K562 (cell line): ENCODE data around the gene FIBP. TPM values are rescaled to one million over a fixed set of nuclear protein-coding genes. Genes with fewer than 3 reads are reported as not detected.

Experiments used
- BMI1 ChIP-seq: fragments of 150-350 bp; IDR thresholded peaks from 2 replicates; pipeline ENCODE4 v1.6.1; 2014; ENCODE audit warnings: low read length
- CAMTA2 ChIP-seq: fragments of 250-450 bp; sonication (Bioruptor Pico); conservative IDR thresholded peaks from 2 replicates; pipeline ENCODE4 v1.5.1; 2022
- CTBP1 ChIP-seq: fragments of 450-650 bp; IDR thresholded peaks from 2 replicates; pipeline ENCODE4 v1.6.1; 2016; ENCODE audit warnings: borderline replicate concordance
- E2F3 ChIP-seq: fragments of 250-450 bp; sonication (Bioruptor Pico); IDR thresholded peaks from 2 replicates; pipeline ENCODE4 v1.4.0; 2020; ENCODE audit warnings: mild to moderate bottlenecking
- ETV5 ChIP-seq: sonication (generic); formaldehyde crosslinking; IDR thresholded peaks from 2 replicates; pipeline ENCODE4 v1.4.0; 2020; ENCODE audit warnings: low read depth, mild to moderate bottlenecking, missing genetic modification reagents
- HDAC1 ChIP-seq, 2 experiments: fragments of 450-650 bp; IDR thresholded peaks; 2 replicates each; pipeline ENCODE4 v1.6.1; 2016 to 2017; ENCODE audit warnings: inconsistent platforms in 1 of 2, mild to moderate bottlenecking in 1 of 2, moderate library complexity in 1 of 2
- NONO ChIP-seq, 2 experiments: fragments of 200-400 bp in 1 of 2; fragments of 450-650 bp in 1 of 2; formaldehyde crosslinking in 1 of 2; IDR thresholded peaks; 2 replicates each; pipeline ENCODE4 v1.6.1; 2017; ENCODE audit warnings: low read depth in 2 of 2, mild to moderate bottlenecking in 2 of 2, moderate library complexity in 2 of 2, low read length in 1 of 2
- RB1 ChIP-seq: fragments of 450-650 bp; IDR thresholded peaks from 2 replicates; pipeline ENCODE4 v1.6.1; 2017; ENCODE audit warnings: low read depth, mild to moderate bottlenecking
- ZNF384 ChIP-seq: IDR thresholded peaks from 2 replicates; pipeline ENCODE4 v1.6.1; 2012; ENCODE audit warnings: low read depth, low read length, improper control_type of control experiment
- polyA plus RNA-seq, 8 experiments: library from polyadenylated mRNA; depleted of rRNA in 4 of 8; stranded (reverse) in 5 of 8; unstranded in 3 of 8; fragments of >200 nt; fragmentation: Nextera tagmentation in 2 of 8; fragmentation: Illumina TruSeq in 1 of 8; extraction: Ambion mirVana in 2 of 8; extraction: Trizol in 1 of 8; gene quantifications; 2 replicates each; pipeline versions ENCODE4 v1.2.1 to v1.2.3, GENCODE V29; 2011 to 2014; ENCODE audit warnings: inconsistent platforms in 1 of 8, missing spikeins in 1 of 8
- total RNA-seq, 7 experiments: library from RNA; depleted of rRNA in 6 of 7; stranded (reverse); fragments of >200 nt in 6 of 7; fragmentation: Illumina TruSeq in 2 of 7; extraction: Trizol in 2 of 7; gene quantifications; 2 replicates each; pipeline versions ENCODE4 v1.2.1 to v1.2.3, GENCODE V29; 2011 to 2021; ENCODE audit warnings: low replicate concordance in 1 of 7
- TF ChIP-seq, protein P1 (sequence below): IDR thresholded peaks from 3 replicates; pipeline ENCODE4 v1.6.1; 2011; ENCODE audit warnings: borderline replicate concordance, mild to moderate bottlenecking, moderate library complexity; ENCODE audit not compliant: insufficient read length; ENCODE audit errors: extremely low read depth
- TF ChIP-seq, protein P2 (sequence below): fragments of 150-350 bp; IDR thresholded peaks from 2 replicates; pipeline ENCODE4 v1.6.1; 2014; ENCODE audit warnings: low read depth, mild to moderate bottlenecking, low read length, borderline replicate concordance
- TF ChIP-seq, protein P3 (sequence below): sonication (generic); formaldehyde crosslinking; IDR thresholded peaks from 2 replicates; pipeline ENCODE4 v1.8.0; 2023; ENCODE audit warnings: mild to moderate bottlenecking, missing genetic modification reagents
- TF ChIP-seq, protein P4 (sequence below): fragments of 250-450 bp; sonication (Bioruptor Pico); IDR thresholded peaks from 2 replicates; pipeline ENCODE4 v1.8.0; 2021; ENCODE audit warnings: mild to moderate bottlenecking, moderate library complexity
- TF ChIP-seq, protein P5 (sequence below): sonication (generic); formaldehyde crosslinking; IDR thresholded peaks from 2 replicates; pipeline ENCODE4 v1.8.0; 2022; ENCODE audit warnings: missing genetic modification reagents, mild to moderate bottlenecking, moderate library complexity, borderline replicate concordance
- TF ChIP-seq, protein P6 (sequence below): sonication (generic); formaldehyde crosslinking; IDR thresholded peaks from 2 replicates; pipeline ENCODE4 v1.8.1; 2023; ENCODE audit warnings: mild to moderate bottlenecking, missing genetic modification reagents

Gene FIBP
- total and polyA plus RNA-seq, 9 of the 15 experiments (the other 6 are each of a cell fraction or from before 2014, with no cell fraction given) = 41.2 to 79.2 (median 48.6) TPM

DNA sequence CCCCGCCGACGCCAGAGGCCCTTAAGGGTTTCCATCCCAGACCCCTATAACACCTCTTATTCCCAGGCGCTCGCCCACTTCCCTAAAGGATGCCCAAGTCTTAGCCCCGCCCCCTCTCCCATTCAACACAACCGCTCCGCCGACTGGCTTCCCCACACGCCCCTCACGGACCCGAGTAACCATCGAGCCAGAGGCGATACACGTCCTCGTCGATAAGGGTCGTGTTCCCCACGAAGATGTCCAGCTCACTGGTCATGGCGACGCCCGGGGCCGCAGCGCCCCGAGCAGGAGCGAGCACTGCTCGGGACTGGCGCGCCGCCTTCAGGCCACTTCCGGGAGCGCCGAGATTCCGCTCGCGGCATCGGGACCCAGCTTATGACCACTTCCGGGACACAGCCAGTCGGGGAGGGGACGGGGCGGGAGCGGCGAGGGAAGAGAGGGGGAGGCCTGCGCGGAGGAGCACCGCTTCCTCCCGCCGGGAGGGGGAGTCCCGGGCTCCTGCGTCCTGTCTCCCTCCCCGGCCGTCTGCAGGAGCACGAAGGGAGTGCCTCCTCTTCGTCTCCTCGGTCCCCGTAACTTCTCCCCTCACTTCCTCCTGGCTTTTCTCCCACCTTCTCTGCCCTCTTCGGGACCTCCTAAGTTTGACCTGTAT, at the start of gene FIBP (continued):
- TF ChIP-seq NONO (IDR thresholded peaks at IDR 0.05; ENCODE audit: low read depth in 2 of 2, low read length in 1 of 2) (peak in 1 of 2 experiments; percentile 45; a peak in 1 of 4 replicates), ZNF384 (peak; percentile 27), ETV5 (CRISPR knock-in tag) (peak; percentile 93), CTBP1 (peak; percentile 95), CAMTA2 (no peak), BMI1 (no peak), HDAC1 (IDR thresholded peaks at IDR 0.05) (peak in 1 of 2 experiments; percentile 80; a peak in 2 of 4 replicates), RB1 (peak; percentile 90), E2F3 (CRISPR knock-in tag) (no peak)
- TF ChIP-seq, protein P1, sequence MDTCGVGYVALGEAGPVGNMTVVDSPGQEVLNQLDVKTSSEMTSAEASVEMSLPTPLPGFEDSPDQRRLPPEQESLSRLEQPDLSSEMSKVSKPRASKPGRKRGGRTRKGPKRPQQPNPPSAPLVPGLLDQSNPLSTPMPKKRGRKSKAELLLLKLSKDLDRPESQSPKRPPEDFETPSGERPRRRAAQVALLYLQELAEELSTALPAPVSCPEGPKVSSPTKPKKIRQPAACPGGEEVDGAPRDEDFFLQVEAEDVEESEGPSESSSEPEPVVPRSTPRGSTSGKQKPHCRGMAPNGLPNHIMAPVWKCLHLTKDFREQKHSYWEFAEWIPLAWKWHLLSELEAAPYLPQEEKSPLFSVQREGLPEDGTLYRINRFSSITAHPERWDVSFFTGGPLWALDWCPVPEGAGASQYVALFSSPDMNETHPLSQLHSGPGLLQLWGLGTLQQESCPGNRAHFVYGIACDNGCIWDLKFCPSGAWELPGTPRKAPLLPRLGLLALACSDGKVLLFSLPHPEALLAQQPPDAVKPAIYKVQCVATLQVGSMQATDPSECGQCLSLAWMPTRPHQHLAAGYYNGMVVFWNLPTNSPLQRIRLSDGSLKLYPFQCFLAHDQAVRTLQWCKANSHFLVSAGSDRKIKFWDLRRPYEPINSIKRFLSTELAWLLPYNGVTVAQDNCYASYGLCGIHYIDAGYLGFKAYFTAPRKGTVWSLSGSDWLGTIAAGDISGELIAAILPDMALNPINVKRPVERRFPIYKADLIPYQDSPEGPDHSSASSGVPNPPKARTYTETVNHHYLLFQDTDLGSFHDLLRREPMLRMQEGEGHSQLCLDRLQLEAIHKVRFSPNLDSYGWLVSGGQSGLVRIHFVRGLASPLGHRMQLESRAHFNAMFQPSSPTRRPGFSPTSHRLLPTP = no peak
- TF ChIP-seq, protein P2, sequence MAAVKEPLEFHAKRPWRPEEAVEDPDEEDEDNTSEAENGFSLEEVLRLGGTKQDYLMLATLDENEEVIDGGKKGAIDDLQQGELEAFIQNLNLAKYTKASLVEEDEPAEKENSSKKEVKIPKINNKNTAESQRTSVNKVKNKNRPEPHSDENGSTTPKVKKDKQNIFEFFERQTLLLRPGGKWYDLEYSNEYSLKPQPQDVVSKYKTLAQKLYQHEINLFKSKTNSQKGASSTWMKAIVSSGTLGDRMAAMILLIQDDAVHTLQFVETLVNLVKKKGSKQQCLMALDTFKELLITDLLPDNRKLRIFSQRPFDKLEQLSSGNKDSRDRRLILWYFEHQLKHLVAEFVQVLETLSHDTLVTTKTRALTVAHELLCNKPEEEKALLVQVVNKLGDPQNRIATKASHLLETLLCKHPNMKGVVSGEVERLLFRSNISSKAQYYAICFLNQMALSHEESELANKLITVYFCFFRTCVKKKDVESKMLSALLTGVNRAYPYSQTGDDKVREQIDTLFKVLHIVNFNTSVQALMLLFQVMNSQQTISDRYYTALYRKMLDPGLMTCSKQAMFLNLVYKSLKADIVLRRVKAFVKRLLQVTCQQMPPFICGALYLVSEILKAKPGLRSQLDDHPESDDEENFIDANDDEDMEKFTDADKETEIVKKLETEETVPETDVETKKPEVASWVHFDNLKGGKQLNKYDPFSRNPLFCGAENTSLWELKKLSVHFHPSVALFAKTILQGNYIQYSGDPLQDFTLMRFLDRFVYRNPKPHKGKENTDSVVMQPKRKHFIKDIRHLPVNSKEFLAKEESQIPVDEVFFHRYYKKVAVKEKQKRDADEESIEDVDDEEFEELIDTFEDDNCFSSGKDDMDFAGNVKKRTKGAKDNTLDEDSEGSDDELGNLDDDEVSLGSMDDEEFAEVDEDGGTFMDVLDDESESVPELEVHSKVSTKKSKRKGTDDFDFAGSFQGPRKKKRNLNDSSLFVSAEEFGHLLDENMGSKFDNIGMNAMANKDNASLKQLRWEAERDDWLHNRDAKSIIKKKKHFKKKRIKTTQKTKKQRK = no peak
- TF ChIP-seq, protein P3, sequence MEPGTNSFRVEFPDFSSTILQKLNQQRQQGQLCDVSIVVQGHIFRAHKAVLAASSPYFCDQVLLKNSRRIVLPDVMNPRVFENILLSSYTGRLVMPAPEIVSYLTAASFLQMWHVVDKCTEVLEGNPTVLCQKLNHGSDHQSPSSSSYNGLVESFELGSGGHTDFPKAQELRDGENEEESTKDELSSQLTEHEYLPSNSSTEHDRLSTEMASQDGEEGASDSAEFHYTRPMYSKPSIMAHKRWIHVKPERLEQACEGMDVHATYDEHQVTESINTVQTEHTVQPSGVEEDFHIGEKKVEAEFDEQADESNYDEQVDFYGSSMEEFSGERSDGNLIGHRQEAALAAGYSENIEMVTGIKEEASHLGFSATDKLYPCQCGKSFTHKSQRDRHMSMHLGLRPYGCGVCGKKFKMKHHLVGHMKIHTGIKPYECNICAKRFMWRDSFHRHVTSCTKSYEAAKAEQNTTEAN (CRISPR knock-in tag) = no peak
- TF ChIP-seq, protein P4, sequence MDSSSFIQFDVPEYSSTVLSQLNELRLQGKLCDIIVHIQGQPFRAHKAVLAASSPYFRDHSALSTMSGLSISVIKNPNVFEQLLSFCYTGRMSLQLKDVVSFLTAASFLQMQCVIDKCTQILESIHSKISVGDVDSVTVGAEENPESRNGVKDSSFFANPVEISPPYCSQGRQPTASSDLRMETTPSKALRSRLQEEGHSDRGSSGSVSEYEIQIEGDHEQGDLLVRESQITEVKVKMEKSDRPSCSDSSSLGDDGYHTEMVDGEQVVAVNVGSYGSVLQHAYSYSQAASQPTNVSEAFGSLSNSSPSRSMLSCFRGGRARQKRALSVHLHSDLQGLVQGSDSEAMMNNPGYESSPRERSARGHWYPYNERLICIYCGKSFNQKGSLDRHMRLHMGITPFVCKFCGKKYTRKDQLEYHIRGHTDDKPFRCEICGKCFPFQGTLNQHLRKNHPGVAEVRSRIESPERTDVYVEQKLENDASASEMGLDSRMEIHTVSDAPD (CRISPR knock-in tag) = no peak
- TF ChIP-seq, protein P5, sequence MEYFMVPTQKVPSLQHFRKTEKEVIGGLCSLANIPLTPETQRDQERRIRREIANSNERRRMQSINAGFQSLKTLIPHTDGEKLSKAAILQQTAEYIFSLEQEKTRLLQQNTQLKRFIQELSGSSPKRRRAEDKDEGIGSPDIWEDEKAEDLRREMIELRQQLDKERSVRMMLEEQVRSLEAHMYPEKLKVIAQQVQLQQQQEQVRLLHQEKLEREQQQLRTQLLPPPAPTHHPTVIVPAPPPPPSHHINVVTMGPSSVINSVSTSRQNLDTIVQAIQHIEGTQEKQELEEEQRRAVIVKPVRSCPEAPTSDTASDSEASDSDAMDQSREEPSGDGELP (CRISPR knock-in tag) = peak; percentile 88
- TF ChIP-seq, protein P6, sequence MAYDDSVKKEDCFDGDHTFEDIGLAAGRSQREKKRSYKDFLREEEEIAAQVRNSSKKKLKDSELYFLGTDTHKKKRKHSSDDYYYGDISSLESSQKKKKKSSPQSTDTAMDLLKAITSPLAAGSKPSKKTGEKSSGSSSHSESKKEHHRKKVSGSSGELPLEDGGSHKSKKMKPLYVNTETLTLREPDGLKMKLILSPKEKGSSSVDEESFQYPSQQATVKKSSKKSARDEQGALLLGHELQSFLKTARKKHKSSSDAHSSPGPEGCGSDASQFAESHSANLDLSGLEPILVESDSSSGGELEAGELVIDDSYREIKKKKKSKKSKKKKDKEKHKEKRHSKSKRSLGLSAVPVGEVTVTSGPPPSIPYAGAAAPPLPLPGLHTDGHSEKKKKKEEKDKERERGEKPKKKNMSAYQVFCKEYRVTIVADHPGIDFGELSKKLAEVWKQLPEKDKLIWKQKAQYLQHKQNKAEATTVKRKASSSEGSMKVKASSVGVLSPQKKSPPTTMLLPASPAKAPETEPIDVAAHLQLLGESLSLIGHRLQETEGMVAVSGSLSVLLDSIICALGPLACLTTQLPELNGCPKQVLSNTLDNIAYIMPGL (CRISPR knock-in tag) = peak; percentile 84; the same call in 1 of the 2 replicates
